Esophagus muscularis mucosa (tissue), 4 donors: ENCODE data around the gene COX7A1.

Experiments used
- CTCF ChIP-seq, 3 experiments: fragments of 200-600 bp in 2 of 3; fragments of 450-650 bp in 1 of 3; sonication (generic) in 2 of 3; IDR thresholded peaks; one replicate each; pipeline ENCODE4 v1.5.1; 2017 to 2019; ENCODE audit warnings: antibody characterized with exemption in 3 of 3, mild to moderate bottlenecking in 2 of 3, moderate library complexity in 1 of 3
- EP300 ChIP-seq: sonication (generic); formaldehyde crosslinking; IDR thresholded peaks from one replicate; pipeline ENCODE4 v1.6.1; 2017; ENCODE audit warnings: antibody characterized with exemption
- POLR2A ChIP-seq: fragments of 450-650 bp; IDR thresholded peaks from one replicate; pipeline ENCODE4 v1.6.1; 2017; ENCODE audit warnings: antibody characterized with exemption, moderate library complexity, mild to moderate bottlenecking, low read depth
- POLR2AphosphoS5 ChIP-seq, 2 donors: sonication (generic); formaldehyde crosslinking; IDR thresholded peaks; one replicate each; pipeline ENCODE4 v1.6.1; 2017; ENCODE audit warnings: antibody characterized with exemption in 2 of 2

GRCh38 chr19:36141039-36141927, 11.0 kb downstream of the COX7A1 start:
- no peak for TF ChIP-seq CTCF (IDR thresholded peaks at IDR 0.05)
- TF ChIP-seq EP300: no peak
- peak; percentile 89 to 90 for TF ChIP-seq POLR2AphosphoS5 (IDR thresholded peaks at IDR 0.05)
- no peak for TF ChIP-seq POLR2A
